ENCODE results near the gene GTPBP8. TPM values are rescaled to one million over a fixed set of nuclear protein-coding genes. Genes with fewer than 3 reads are reported as not detected.

Gene GTPBP8
- total RNA-seq, 1 experiment from 2014 or later = 29.8 TPM

DNA sequence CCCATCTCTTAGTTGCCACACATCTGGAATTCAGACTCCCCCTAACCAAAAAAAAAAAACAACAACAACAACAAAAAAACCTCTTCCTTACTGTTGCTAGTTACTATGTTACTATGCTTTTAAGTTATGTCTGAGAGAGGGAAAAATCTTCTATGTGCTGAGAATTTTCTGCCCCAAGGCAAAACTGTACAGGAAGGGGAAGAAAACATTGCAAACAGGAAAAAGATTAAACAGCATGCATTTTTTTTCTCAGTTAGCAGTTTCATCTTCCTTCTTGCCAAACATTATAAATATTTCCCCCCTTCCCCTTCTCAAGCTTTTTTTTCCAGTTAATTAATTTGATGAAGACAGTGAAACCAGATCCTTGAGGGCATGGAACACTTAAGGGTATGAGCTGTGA is 14.8 kb upstream of the GTPBP8 start:
- Histone ChIP-seq H3T11ph (ENCODE audit: low read length) (no peak overlapping the region), H3K4ac (ENCODE audit: low read depth, low read length) (no peak overlapping the region), H3K79me2 (ENCODE audit: insufficient read depth, low read length) (no peaks in the 10 kb centered on the region), H3K9me3 (ENCODE audit: control insufficient read depth, low read depth, low read length) (no peaks in the 10 kb centered on the region), H2BK20ac (ENCODE audit: low read depth, low read length, poor library complexity, severe bottlenecking) (no peak overlapping the region), H3K27ac (ENCODE audit: insufficient read length, low read depth, low read length) (no peak overlapping the region), H3K23me2 (ENCODE audit: insufficient read length, low read depth, low read length, poor library complexity, severe bottlenecking) (no peaks in the 10 kb centered on the region), H3K18ac (ENCODE audit: insufficient read length, low read depth, low read length) (no peak overlapping the region), H4K91ac (ENCODE audit: insufficient read length, low read depth, low read length) (no peak overlapping the region), H4K8ac (replicated peaks; ENCODE audit: insufficient read length, low read depth, low read length) (no peak overlapping the region), H2AFZ (ENCODE audit: low read length) (no peak overlapping the region), H2BK120ac (ENCODE audit: low read depth, low read length, poor library complexity, severe bottlenecking) (no peak overlapping the region), H3K79me1 (ENCODE audit: insufficient read depth, low read depth, low read length, poor library complexity, severe bottlenecking) (no peaks in the 10 kb centered on the region), H2AK5ac (ENCODE audit: insufficient read length, low read length) (no peak overlapping the region), H3K4me2 (ENCODE audit: insufficient read depth, insufficient read length, low read length) (no peak overlapping the region), H3K14ac (ENCODE audit: insufficient read depth, low read length) (no peak overlapping the region), H4K20me1 (ENCODE audit: control insufficient read depth, insufficient read depth, insufficient read length) (no peaks in the 10 kb centered on the region), H2BK15ac (ENCODE audit: low read depth, low read length) (no peak overlapping the region), H3K27me3 (ENCODE audit: insufficient read depth, low read length) (no peaks in the 10 kb centered on the region), H3K9ac (ENCODE audit: extremely low read depth, insufficient read length, low read length) (no peak overlapping the region), H3K23ac (ENCODE audit: insufficient read length, low read depth, low read length) (no peak overlapping the region), H3K4me1 (ENCODE audit: insufficient read depth, low read length) (no peaks in the 10 kb centered on the region), H2BK5ac (ENCODE audit: insufficient read length, low read length) (no peak overlapping the region), H4K5ac (ENCODE audit: insufficient read length, low read depth, low read length) (no peak overlapping the region), H2BK12ac (ENCODE audit: insufficient read length, low read depth, low read length) (no peak overlapping the region), H3K56ac (ENCODE audit: insufficient read length, low read depth, low read length) (no peak overlapping the region)
- Mint-ChIP-seq H3K27me3 (ENCODE audit: low read depth) (no peaks in the 10 kb centered on the region), H3K4me1 (peaks cover 0 to 3% of the 10 kb centered on the region in 2 experiments; a peak in 1 of 4 replicates), H3K27ac (no peak overlapping the region), H3K4me3 (no peak overlapping the region), H3K36me3 (ENCODE audit: insufficient read depth in 1 of 3, low read depth in 3 of 3) (no peaks in the 10 kb centered on the region), H3K9me3 (no peaks in the 10 kb centered on the region)
- DNase-seq = no peak
- TF ChIP-seq, protein P1, sequence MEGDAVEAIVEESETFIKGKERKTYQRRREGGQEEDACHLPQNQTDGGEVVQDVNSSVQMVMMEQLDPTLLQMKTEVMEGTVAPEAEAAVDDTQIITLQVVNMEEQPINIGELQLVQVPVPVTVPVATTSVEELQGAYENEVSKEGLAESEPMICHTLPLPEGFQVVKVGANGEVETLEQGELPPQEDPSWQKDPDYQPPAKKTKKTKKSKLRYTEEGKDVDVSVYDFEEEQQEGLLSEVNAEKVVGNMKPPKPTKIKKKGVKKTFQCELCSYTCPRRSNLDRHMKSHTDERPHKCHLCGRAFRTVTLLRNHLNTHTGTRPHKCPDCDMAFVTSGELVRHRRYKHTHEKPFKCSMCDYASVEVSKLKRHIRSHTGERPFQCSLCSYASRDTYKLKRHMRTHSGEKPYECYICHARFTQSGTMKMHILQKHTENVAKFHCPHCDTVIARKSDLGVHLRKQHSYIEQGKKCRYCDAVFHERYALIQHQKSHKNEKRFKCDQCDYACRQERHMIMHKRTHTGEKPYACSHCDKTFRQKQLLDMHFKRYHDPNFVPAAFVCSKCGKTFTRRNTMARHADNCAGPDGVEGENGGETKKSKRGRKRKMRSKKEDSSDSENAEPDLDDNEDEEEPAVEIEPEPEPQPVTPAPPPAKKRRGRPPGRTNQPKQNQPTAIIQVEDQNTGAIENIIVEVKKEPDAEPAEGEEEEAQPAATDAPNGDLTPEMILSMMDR (conservative IDR thresholded peaks at IDR 0.05) = no peak

All from H9 (cell line).